Breast epithelium (tissue), 4 donors: ENCODE results near the gene GNAL. TPM values are rescaled to one million over a fixed set of nuclear protein-coding genes. Genes with fewer than 3 reads are reported as not detected.

Experiments used
- DNase-seq, 2 donors: peaks; one replicate each; pipeline ENCODE4 v3.0.0-alpha.2; 2019; ENCODE audit warnings: low spot score in 2 of 2
- H3K27ac ChIP-seq, 2 donors: fragments of 200-600 bp; sonication (generic) in 1 of 2; one replicate each; pipeline ENCODE4 v1.5.1; 2016 to 2019; ENCODE audit warnings: mild to moderate bottlenecking in 1 of 2
- H3K27me3 ChIP-seq, 2 donors: fragments of 200-600 bp; sonication (generic) in 1 of 2; one replicate each; pipeline versions ENCODE4 v1.5.1 to v1.6.0; 2017 to 2019; ENCODE audit warnings: control low read depth in 1 of 2, mild to moderate bottlenecking in 1 of 2
- H3K36me3 ChIP-seq: fragments of 200-600 bp; one replicate; pipeline ENCODE4 v1.5.1; 2019
- H3K4me1 ChIP-seq, 2 donors: fragments of 200-600 bp; sonication (generic); one replicate each; pipeline ENCODE4 v1.5.1; 2016 to 2019; ENCODE audit warnings: control low read depth in 1 of 2
- H3K4me3 ChIP-seq, 3 donors: fragments of 200-600 bp; sonication (generic); 1 replicate in 2 of 3; 2 replicates in 1 of 3; pipeline ENCODE4 v1.5.1; 2016 to 2019; ENCODE audit warnings: mild to moderate bottlenecking in 3 of 3, moderate library complexity in 2 of 3
- H3K9me3 ChIP-seq, 2 donors: fragments of 200-600 bp; sonication (generic) in 1 of 2; one replicate each; pipeline ENCODE4 v1.5.1; 2016 to 2019; ENCODE audit warnings: control low read depth in 1 of 2
- POLR2A ChIP-seq: fragments of 450-650 bp; IDR thresholded peaks from one replicate; pipeline ENCODE4 v1.6.1; 2016; ENCODE audit warnings: antibody characterized with exemption, mild to moderate bottlenecking, moderate library complexity
- POLR2AphosphoS5 ChIP-seq, 3 donors: sonication (generic); formaldehyde crosslinking; IDR thresholded peaks; one replicate each; pipeline ENCODE4 v1.6.1; 2017; ENCODE audit warnings: antibody characterized with exemption in 3 of 3
- intact Hi-C: fragments of 100-400 bp; cut with DNase I; formaldehyde crosslinking; loops from one replicate; pipeline ENCODE4 v1.15.1; 2023; ENCODE audit warnings: low total_unique reads
- total RNA-seq, 3 donors: library from RNA; depleted of rRNA; stranded (reverse); fragments of >200 nt; gene quantifications; one replicate each; pipeline ENCODE4 v1.1.0, GENCODE V29; 2016
- TF ChIP-seq, protein P1 (sequence below), 3 donors: fragments of 450-650 bp; IDR thresholded peaks; one replicate each; pipeline ENCODE4 v1.5.1; 2016 to 2017; ENCODE audit warnings: antibody characterized with exemption in 3 of 3, mild to moderate bottlenecking in 3 of 3, moderate library complexity in 3 of 3

The GNAL gene
- total RNA-seq, 3 donors from 2014 or later = 6.6 to 15.4 (median 7.5) TPM

DNA sequence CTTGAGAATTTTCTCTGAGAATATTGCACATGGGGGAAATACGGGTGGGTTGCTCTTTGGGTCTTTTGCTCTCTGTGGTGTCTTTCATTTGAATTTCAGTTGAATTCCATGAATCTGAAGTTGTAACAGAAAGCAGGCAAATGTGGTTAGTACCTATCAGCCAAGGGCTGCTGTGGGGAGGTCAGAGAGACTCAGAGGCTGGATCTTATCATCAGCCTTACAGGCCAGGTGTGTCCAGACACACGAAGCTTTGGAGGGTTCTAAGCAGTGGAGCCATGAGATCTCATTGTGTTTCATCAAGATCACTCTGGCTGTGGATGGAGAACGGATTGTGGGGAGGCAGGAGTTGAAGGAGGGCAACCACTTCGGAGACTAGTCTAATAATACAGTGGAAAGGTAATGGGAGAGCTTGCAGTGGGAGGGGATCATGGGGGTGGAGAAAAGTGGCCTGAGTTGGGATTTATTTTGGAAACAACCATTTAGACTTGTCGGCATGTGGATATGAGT lies 68.1 kb downstream of the GNAL start:
- TF ChIP-seq, protein P1, sequence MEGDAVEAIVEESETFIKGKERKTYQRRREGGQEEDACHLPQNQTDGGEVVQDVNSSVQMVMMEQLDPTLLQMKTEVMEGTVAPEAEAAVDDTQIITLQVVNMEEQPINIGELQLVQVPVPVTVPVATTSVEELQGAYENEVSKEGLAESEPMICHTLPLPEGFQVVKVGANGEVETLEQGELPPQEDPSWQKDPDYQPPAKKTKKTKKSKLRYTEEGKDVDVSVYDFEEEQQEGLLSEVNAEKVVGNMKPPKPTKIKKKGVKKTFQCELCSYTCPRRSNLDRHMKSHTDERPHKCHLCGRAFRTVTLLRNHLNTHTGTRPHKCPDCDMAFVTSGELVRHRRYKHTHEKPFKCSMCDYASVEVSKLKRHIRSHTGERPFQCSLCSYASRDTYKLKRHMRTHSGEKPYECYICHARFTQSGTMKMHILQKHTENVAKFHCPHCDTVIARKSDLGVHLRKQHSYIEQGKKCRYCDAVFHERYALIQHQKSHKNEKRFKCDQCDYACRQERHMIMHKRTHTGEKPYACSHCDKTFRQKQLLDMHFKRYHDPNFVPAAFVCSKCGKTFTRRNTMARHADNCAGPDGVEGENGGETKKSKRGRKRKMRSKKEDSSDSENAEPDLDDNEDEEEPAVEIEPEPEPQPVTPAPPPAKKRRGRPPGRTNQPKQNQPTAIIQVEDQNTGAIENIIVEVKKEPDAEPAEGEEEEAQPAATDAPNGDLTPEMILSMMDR (IDR thresholded peaks at IDR 0.05) = no peak
- no peak for TF ChIP-seq POLR2AphosphoS5 (IDR thresholded peaks at IDR 0.05)
- no peak for TF ChIP-seq POLR2A
- intact Hi-C loops = no loop called here

DNA sequence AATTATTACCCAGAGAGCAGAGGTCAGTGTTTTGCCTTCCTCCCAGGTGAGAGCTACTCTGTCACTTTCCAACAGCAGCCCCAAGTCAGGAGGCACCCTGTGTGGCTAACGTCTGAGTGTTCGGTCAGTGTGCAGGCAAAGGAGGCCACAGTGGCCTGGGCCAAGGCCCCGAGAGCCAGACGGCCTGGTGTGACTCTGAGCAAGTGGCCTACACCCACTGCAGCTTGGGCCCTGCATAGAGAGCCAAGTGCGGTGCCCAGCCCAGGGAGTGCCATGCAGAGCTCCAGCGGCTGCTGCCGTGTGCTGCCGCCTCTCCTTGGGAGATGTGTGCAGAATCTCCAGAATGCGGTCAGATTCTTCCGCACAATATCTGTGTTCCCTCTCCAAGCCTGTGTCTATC lies 70.4 kb downstream of the GNAL start:
- Histone ChIP-seq H3K9me3 (no peaks in the 10 kb centered on the region), H3K27ac (no peak overlapping the region), H3K36me3 (no peaks in the 10 kb centered on the region), H3K4me3 (no peak overlapping the region), H3K4me1 (no peaks in the 10 kb centered on the region), H3K27me3 (no peaks in the 10 kb centered on the region)
- intact Hi-C loops = no loop called here
- no peak for TF ChIP-seq POLR2A
- TF ChIP-seq, protein P1 (IDR thresholded peaks at IDR 0.05) = no peak
- no peak for TF ChIP-seq POLR2AphosphoS5 (IDR thresholded peaks at IDR 0.05)
- no peak for DNase-seq

More for the DNA sequence above, 68.1 kb downstream of the GNAL start:
- no peak for DNase-seq
- Histone ChIP-seq H3K4me1 (no peaks in the 10 kb centered on the region), H3K36me3 (no peaks in the 10 kb centered on the region), H3K27me3 (peaks cover 0 to 9% of the 10 kb centered on the region in 2 donors), H3K27ac (no peak overlapping the region), H3K9me3 (no peaks in the 10 kb centered on the region), H3K4me3 (no peak overlapping the region)

DNA sequence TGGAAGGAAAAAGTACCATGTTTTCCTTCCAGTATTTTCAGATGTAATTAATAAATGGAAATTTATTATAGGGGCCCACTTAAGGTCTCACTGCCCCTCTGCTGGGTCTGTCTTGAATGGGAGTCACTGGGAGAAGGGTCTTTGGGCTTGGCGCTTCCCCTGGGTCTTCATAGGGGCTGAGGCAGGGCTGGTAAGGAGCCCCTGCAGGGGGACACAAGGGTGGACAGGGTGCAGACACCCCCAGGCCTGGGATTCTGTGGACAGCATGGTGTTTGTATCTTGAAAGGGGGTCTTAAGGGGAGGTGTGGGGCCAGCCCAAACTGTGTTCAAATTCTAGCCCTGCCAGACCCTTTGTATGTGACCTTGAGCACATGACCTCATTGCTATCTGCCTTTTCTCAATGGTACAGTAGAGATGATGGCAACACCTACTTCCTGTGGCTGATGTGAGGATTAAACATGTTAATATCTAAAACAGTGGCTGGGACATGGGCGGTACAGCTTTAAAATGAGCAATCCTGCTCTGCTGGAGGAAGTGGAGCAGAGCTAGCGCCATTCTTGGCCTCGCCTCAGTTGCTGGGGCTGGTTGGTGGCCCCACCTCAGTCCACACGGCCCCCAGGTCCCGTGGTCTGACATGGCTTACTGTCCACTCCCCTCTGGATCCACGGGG lies 71.6 kb downstream of the GNAL start:
- H3K27ac ChIP-seq = no peak overlapping the region
- H3K9me3 ChIP-seq = no peaks in the 10 kb centered on the region
- H3K4me3 ChIP-seq = no peak overlapping the region
- no peak for DNase-seq
- no peaks in the 10 kb centered on the region for H3K4me1 ChIP-seq
- intact Hi-C loops = no loop called here
- H3K36me3 ChIP-seq = no peaks in the 10 kb centered on the region
- TF ChIP-seq POLR2AphosphoS5 (IDR thresholded peaks at IDR 0.05) (no peak), POLR2A (no peak)
- TF ChIP-seq, protein P1 (IDR thresholded peaks at IDR 0.05) = no peak
- H3K27me3 ChIP-seq = no peaks in the 10 kb centered on the region

DNA sequence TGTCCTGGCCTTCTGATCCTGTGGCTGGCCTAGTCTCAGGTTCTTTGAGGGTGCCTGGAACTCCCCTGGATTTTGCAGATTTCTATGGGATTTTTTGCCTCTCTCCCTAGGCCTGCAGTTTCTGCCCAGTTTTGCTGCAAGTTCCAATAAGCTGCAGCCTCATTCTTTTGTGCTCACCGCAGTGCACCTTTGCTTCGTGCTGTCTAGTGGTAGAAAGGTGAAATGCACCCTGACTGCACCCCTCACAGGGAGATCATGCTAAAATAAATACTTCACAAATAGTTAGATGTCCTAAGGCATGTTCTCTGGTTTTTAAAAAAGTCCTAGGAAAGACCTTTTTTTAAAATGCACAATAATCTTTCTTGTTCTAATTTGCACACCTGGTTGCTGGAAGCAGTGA lies 72.5 kb downstream of the GNAL start:
- H3K36me3 ChIP-seq = no peaks in the 10 kb centered on the region
- intact Hi-C loops = no loop called here
- H3K27ac ChIP-seq = no peak overlapping the region
- TF ChIP-seq, protein P1 (IDR thresholded peaks at IDR 0.05) = peak in 2 of 3 donors; percentile 19 to 21
- no peak for TF ChIP-seq POLR2AphosphoS5 (IDR thresholded peaks at IDR 0.05)
- no peaks in the 10 kb centered on the region for H3K4me1 ChIP-seq
- no peaks in the 10 kb centered on the region for H3K9me3 ChIP-seq
- no peaks in the 10 kb centered on the region for H3K27me3 ChIP-seq
- no peak overlapping the region for H3K4me3 ChIP-seq
- DNase-seq = no peak

DNA sequence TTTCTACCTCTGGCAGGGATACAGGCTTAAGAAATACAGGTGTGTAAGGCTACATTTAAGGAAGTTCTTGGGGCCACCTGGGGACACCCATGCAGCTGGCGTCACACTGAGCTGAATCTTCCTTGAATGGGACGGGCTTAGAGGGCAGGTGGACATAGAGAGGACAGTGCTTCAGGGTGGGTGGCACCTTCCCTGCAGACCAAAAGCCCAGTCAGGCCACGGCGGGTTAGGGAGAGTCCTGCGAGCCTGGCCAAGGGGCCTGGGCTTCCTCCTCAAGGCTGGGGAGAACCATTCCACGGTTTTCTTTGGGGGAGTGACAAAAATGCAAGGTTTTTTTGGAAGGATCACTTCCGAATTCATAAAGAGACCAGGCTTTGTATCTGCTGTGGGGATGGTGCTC lies 73.4 kb downstream of the GNAL start:
- Histone ChIP-seq H3K36me3 (no peaks in the 10 kb centered on the region), H3K27me3 (no peaks in the 10 kb centered on the region), H3K4me3 (no peak overlapping the region), H3K27ac (no peak overlapping the region), H3K4me1 (no peaks in the 10 kb centered on the region), H3K9me3 (no peaks in the 10 kb centered on the region)
- TF ChIP-seq, protein P1 (IDR thresholded peaks at IDR 0.05) = no peak
- TF ChIP-seq POLR2A (no peak), POLR2AphosphoS5 (IDR thresholded peaks at IDR 0.05) (no peak)
- intact Hi-C loops = no loop called here
- DNase-seq = no peak
